Aortic smooth muscle cell (primary cell): ENCODE measurements around the gene PADI6. TPM values are rescaled to one million over a fixed set of nuclear protein-coding genes. Genes with fewer than 3 reads are reported as not detected.

Source experiments
- total RNA-seq: library from RNA; depleted of rRNA; stranded (reverse); fragments of >200 nt; gene quantifications from 2 replicates; pipeline ENCODE4 v1.2.3, GENCODE V29; 2014

PADI6 gene
- not detected in 2 replicates for total RNA-seq

GRCh38 chr1:17371896-17372295, at the start of gene PADI6:
Gene PADI6, plus strand, starts transcription at chr1:17372196. Its CDS starts 50 bp downstream, at chr1:17372246.

DNA sequence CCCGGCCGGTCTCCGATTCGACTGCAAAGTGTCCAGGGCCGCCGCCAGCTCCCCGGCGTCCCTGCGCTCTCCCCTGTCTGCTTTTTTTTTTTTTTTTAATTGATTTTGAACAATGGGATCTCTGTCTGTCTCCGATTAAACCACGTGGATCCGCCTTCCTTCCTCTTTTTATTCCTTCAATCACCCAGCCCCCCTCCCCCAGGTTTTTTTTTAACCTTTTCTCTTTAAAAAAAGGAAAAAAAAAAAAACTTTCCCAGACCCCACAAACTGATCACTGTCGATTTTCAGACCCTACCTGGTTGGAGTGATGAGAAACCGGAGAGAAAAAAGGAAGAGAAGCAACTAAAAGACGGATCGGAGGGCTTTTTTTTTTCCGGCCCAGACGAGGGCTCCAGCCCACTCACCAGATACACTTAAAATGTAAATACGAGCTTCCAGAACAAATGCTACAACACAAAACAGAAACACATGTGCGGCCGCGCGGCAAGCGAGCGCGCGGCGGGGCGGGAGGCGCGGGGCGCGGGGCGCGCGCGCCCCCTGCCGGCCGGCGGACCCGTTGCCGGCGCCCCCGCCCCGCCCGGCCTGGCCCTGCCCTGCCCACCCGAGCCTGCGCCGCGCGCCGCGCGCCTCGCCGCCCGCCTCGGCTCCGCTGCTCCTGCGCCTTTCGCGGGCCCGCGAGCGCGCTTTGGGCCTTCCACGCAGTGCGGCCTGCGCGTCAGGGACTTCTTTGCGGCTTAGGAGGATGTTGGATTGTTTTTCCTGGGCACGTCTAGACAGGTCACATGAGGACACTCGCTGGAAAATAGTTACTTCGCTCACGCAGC, 67.5 kb downstream of the PADI6 start, which contains the start of gene RCC2:
RCC2 (minus strand) TSS at position 428 of the 824 bp plus-strand sequence. CDS start 1,163 bp downstream, outside the sequence.

Other genes starting within 250 kb of the PADI6 start
- not detected in 2 replicates for gene PADI1, start 167.1 kb upstream of the PADI6 start, total RNA-seq
- gene PADI3, start 123.1 kb upstream of the PADI6 start, total RNA-seq, result not detected in 2 replicates
- not detected in 2 replicates for gene PADI4, start 64.0 kb upstream of the PADI6 start, total RNA-seq
- gene RCC2, start 67.5 kb downstream of the PADI6 start, total RNA-seq, result 19.8 and 27.2 TPM in 2 replicates
- 38.4 and 44.3 TPM in 2 replicates for gene ARHGEF10L, start 167.5 kb downstream of the PADI6 start, total RNA-seq